Spinal cord (tissue), 10 donors: ENCODE measurements around the gene PEX1. TPM values are rescaled to one million over a fixed set of nuclear protein-coding genes. Genes with fewer than 3 reads are reported as not detected.
"Not testable (repeated sequence)": the region's sequence is repeated elsewhere in the genome, so short reads cannot be mapped to it uniquely, and the experiment has no call there.

Experiments used
- DNase-seq, 6 donors: peaks; one replicate each; pipeline versions ENCODE4 v3.0.0 to v3.0.0-alpha.2; 2013 to 2015; ENCODE audit warnings: low spot score in 6 of 6, low read depth in 4 of 6
- H3K27ac ChIP-seq: one replicate; pipeline ENCODE4 v1.5.1; 2013; ENCODE audit warnings: low read depth, low read length, control low read depth
- H3K27me3 ChIP-seq: one replicate; pipeline ENCODE4 v1.6.1; 2013; ENCODE audit warnings: low read length; ENCODE audit not compliant: control insufficient read depth, insufficient read depth
- H3K36me3 ChIP-seq: one replicate; pipeline ENCODE4 v1.6.1; 2013; ENCODE audit warnings: low read length; ENCODE audit not compliant: control insufficient read depth, insufficient read depth
- H3K4me1 ChIP-seq: one replicate; pipeline ENCODE4 v1.6.1; 2013; ENCODE audit warnings: low read length; ENCODE audit not compliant: control insufficient read depth, insufficient read depth
- H3K4me3 ChIP-seq: one replicate; pipeline ENCODE4 v1.5.1; 2013; ENCODE audit warnings: low read depth, low read length, control low read depth
- H3K9me3 ChIP-seq: one replicate; pipeline ENCODE4 v1.6.1; 2013; ENCODE audit warnings: low read length; ENCODE audit not compliant: control insufficient read depth, insufficient read depth
- WGBS: methylation state at CpG from one replicate; pipeline ENCODE4 v1.1.5; 2013; ENCODE audit warnings: missing lambda C conversion rate; ENCODE audit not compliant: insufficient coverage; 5-methylcytosine and 5-hydroxymethylcytosine counted together
- polyA plus RNA-seq, 2 donors: library from polyadenylated mRNA; unstranded; fragments of 120-200 nt; gene quantifications; one replicate each; pipeline ENCODE4 v1.2.1, GENCODE V29; 2013; ENCODE audit not compliant: insufficient read length in 2 of 2
- total RNA-seq, 2 donors: library from RNA; depleted of rRNA in 1 of 2; stranded (reverse); fragments of 120-200 nt in 1 of 2; fragments of >200 nt in 1 of 2; gene quantifications; one replicate each; pipeline versions ENCODE4 v1.2.3 to v1.2.4, GENCODE V29; 2013 to 2014
- donor health status: healthy.

Gene PEX1
- total and polyA plus RNA-seq, 4 donors = 27.3 to 46.4 (median 36.1) TPM

GRCh38 chr7:92468589-92468988, 59.7 kb downstream of the PEX1 start:
- not testable (repeated sequence) for H3K27ac ChIP-seq, H3K4me3 ChIP-seq, H3K9me3 ChIP-seq, H3K4me1 ChIP-seq, DNase-seq, H3K36me3 ChIP-seq, H3K27me3 ChIP-seq
- 95% methylated on average over 7 of the region's 9 CpGs for WGBS

DNA sequence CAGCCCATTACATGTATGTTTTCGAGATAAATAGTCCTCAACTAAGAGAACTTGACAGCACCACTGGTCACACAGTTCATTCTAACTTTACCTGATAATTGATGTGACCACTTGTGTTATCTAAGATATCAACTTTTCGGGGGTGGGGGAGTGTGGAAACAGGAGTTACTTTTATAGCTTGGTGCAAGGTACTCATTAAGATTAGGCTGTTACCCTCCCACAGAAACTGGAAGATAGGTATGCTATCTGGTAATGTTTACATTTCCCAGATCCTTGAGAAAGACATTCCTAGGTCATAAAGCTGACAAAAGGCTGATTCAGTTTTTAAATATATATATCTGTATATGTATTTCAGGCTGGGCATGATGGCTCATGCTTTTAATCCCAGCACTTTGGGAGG, 61.6 kb downstream of the PEX1 start:
- Histone ChIP-seq H3K4me3 (no peak overlapping the region), H3K27me3 (no peaks in the 10 kb centered on the region), H3K36me3 (peaks cover 6% of the 10 kb centered on the region), H3K27ac (no peak overlapping the region), H3K9me3 (no peaks in the 10 kb centered on the region), H3K4me1 (no peaks in the 10 kb centered on the region)
- no peak for DNase-seq
- WGBS = no CpG with 5 or more reads among the region's 2 CpGs

- H3K36me3 ChIP-seq = peaks cover 6% of the 10 kb centered on the region
- no peak overlapping the region for H3K27ac ChIP-seq
- 68% methylated on average over 2 of the region's 3 CpGs for WGBS
- no peaks in the 10 kb centered on the region for H3K9me3 ChIP-seq
- H3K4me1 ChIP-seq = no peaks in the 10 kb centered on the region
- H3K4me3 ChIP-seq = no peak overlapping the region
- H3K27me3 ChIP-seq = no peaks in the 10 kb centered on the region
- DNase-seq = no peak
Measured at GRCh38 chr7:92464515-92464914, 63.8 kb downstream of the PEX1 start.

DNA sequence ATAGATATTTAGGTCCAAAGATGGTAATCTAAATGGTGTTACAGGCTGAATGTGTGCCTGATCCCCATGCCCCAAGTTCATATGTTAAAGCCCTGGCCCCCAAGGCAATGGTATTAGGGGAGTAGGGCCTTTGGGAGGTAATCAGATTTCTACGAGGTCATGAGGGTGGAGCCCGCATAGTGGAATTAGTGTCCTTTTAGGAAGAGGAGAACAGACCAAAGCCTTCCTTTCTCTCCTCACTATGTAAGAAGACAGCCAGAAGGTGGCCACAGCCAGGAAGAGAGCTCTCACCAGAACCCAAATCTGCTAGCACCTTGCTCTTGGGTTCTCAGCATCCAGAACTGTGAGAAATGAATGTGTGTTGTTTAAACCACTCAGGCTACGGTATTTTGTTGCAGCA, 65.8 kb downstream of the PEX1 start:
- Histone ChIP-seq H3K4me3 (no peak overlapping the region), H3K27me3 (no peaks in the 10 kb centered on the region), H3K9me3 (no peaks in the 10 kb centered on the region), H3K36me3 (peaks cover 10% of the 10 kb centered on the region), H3K4me1 (no peaks in the 10 kb centered on the region), H3K27ac (no peak overlapping the region)
- DNase-seq = no peak
- no CpG with 5 or more reads among the region's 3 CpGs for WGBS

DNA sequence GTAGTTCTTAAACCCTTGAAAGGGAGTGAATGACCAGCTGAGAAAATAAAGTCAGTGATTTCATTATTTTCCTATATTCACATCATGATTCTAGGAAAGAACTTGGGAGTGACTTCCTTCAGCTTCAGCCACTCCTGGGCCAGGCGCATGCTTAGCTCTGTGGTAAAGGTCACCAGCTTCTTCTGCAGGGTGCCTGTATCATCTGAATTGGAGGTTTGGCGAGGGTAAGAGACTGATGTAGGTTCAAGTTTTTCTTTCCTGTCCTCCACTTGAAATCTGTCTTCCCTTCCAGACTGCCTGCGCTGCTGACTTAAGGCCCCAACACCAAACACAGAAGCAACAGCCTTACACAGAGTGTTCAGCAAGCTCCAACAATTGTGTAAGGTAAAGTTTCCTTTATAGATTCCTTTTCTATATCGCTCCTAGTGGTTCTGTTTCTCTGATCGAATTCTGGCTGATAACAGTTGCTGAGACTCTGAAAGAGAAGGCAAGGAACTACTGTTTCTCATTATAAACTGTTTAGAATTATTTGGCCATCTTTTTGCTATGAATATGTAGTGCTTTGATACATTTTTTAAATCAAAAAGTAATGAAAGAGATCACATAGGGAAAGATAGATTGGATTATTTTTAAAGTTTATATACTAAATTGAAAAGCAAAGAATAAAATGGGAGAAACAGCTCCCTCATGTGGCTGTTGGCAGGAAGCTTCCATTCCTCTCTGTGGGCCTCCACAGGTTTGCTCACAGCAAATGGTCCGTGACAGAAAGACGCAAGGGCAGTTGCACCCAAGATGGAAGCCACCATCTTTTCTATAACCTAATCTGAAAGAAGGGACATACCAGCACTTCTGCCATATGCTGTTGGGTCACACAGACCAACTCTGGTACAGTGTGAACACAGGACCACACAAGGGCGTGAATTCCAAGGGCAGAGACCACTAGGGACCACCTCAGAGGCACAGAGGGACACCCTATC, 67.0 kb downstream of the PEX1 start:
- peak in 2 of 6 donors; percentile 47 to 60 for DNase-seq
- 35% methylated on average over 2 of the region's 8 CpGs for WGBS
- H3K9me3 ChIP-seq = no peaks in the 10 kb centered on the region
- no peaks in the 10 kb centered on the region for H3K4me1 ChIP-seq
- peaks cover 18% of the 10 kb centered on the region for H3K36me3 ChIP-seq
- H3K27me3 ChIP-seq = no peaks in the 10 kb centered on the region
- H3K4me3 ChIP-seq = no peak overlapping the region
- H3K27ac ChIP-seq = peak overlapping the region; percentile 20

DNA sequence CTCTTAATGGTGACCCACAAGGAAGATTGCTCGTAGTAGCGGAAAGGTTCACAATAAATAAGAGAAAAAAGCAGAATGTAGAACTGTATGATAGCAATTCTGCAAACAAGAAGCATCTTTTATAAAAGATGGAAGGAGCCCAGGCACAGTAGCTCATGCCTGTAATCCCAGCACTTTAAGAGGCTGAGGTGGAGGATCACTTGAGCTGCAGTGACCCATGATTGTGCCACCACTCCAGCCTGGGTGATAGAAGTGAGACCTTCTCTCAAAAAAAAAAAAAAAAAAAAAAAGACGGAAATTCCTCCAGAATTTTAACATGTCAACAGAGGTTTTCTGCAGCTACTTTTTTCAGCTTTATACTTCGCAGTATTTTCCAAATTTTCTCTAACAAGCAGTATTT, 67.8 kb downstream of the PEX1 start:
- 89% methylated on average over 1 of the region's 4 CpGs for WGBS
- H3K27ac ChIP-seq = peak overlapping the region; percentile 20
- no peaks in the 10 kb centered on the region for H3K4me1 ChIP-seq
- H3K4me3 ChIP-seq = no peak overlapping the region
- H3K27me3 ChIP-seq = no peaks in the 10 kb centered on the region
- no peak for DNase-seq
- H3K9me3 ChIP-seq = no peaks in the 10 kb centered on the region
- peaks cover 12% of the 10 kb centered on the region for H3K36me3 ChIP-seq

- H3K27ac ChIP-seq = no peak overlapping the region
- H3K27me3 ChIP-seq = no peaks in the 10 kb centered on the region
- H3K4me1 ChIP-seq = no peaks in the 10 kb centered on the region
- H3K36me3 ChIP-seq = peaks cover 12% of the 10 kb centered on the region
- no peak for DNase-seq
- no peak overlapping the region for H3K4me3 ChIP-seq
- no CpG with 5 or more reads among the region's 2 CpGs for WGBS
- no peaks in the 10 kb centered on the region for H3K9me3 ChIP-seq
Measured at GRCh38 chr7:92460109-92460508, 68.2 kb downstream of the PEX1 start.

DNA sequence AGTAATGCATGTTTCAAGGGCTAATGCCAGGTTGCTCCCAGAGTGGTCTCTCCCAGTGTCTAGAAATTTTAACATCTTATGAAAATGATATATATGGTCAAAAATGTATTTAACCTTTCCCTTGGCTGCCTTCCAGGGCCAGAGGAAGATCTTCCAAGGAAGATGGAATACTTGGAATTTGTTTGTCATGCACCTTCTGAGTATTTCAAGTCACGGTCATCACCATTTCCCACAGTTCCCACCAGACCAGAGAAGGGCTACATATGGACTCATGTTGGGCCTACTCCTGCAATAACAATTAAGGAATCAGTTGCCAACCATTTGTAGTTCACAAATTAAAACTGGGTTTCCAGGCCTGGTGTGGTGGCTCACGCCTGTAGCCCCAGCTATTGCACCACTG, 72.1 kb downstream of the PEX1 start:
- Histone ChIP-seq H3K27ac (no peak overlapping the region), H3K36me3 (peaks cover 24% of the 10 kb centered on the region), H3K27me3 (no peaks in the 10 kb centered on the region), H3K4me1 (no peaks in the 10 kb centered on the region), H3K9me3 (no peaks in the 10 kb centered on the region), H3K4me3 (no peak overlapping the region)
- no peak for DNase-seq
- 88% methylated on average over 2 of the region's 2 CpGs for WGBS

DNA sequence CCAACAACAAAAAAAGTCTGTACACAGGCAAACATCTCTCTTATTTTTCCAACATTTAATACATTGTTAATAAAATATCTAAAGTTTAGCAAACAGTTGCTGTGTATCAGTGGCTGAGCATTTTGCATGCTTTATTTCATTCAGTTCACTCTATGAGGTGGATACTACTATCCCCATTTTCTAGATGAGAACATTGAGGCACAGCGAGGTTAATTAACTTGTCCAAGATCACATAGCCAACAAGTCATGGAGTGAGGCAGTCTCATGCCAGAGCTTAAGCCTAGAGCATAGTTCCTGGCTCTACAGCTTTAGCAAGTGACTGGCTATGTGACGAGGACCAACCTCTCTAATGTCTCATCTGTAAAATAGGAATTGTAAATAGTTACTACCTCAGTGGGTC, 76.7 kb downstream of the PEX1 start:
- DNase-seq = no peak
- peaks cover 20% of the 10 kb centered on the region for H3K36me3 ChIP-seq
- WGBS = 100% methylated on average over 1 of the region's 2 CpGs
- no peak overlapping the region for H3K27ac ChIP-seq
- H3K9me3 ChIP-seq = no peaks in the 10 kb centered on the region
- no peaks in the 10 kb centered on the region for H3K27me3 ChIP-seq
- H3K4me1 ChIP-seq = peaks cover 4% of the 10 kb centered on the region
- no peak overlapping the region for H3K4me3 ChIP-seq

DNA sequence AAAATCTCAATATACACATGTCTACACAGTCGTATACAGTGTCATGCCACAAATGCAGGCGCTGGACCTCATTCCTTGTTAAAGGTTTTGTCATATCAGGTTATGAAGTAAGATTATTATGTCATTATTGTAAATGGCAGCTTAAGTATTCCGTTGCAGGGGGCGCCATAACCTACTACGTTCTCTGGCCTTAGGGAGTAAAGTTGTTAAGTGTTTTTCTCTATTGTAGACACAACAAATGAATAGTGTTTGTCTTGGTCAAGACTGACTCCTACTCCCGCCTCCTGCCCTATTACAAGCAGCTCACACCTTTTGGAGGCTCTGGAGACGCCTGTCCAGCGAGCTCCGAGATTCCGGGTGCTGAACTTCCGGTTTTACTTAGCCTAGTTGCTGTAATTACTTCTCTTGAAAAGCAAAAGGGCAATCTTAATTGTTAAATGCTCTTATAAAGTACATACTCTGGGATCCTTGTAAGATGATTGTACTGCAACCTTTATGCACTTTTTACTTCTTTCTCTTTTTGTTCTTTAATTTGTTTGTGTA, 80.0 kb downstream of the PEX1 start:
- Histone ChIP-seq H3K36me3 (peaks cover 10% of the 10 kb centered on the region), H3K27me3 (no peaks in the 10 kb centered on the region), H3K4me3 (peak overlapping the region; percentile 68), H3K9me3 (no peaks in the 10 kb centered on the region), H3K4me1 (peaks cover 4% of the 10 kb centered on the region), H3K27ac (no peak overlapping the region)
- peak in 3 of 6 donors; percentile 26 to 71 (median 67) for DNase-seq
- WGBS = 0% methylated on average over 2 of the region's 11 CpGs
